Measurements from ENCODE around the gene SP2.

GRCh38 chr17:47897561-47897960, 1.5 kb downstream of the SP2 start:
- TF ChIP-seq EED (CRISPR knock-in tag; IDR thresholded peaks at IDR 0.05) = no peak
- TF ChIP-seq BRF2 (CRISPR knock-in tag; IDR thresholded peaks at IDR 0.05) = no peak
- TF ChIP-seq ZNF629 (CRISPR knock-in tag; conservative IDR thresholded peaks at IDR 0.05) = no peak
- TF ChIP-seq EHMT2 (IDR thresholded peaks at IDR 0.05; ENCODE audit: borderline replicate concordance, low read depth, low read length) = no peak
- no peak for TF ChIP-seq FIP1L1 (IDR thresholded peaks at IDR 0.05; ENCODE audit: borderline replicate concordance, insufficient read depth, low read depth, low read length)
- no peak for TF ChIP-seq RAD51 (IDR thresholded peaks at IDR 0.05; ENCODE audit: borderline replicate concordance)

All from HepG2 (cell line).